ENCODE measurements around the gene NUB1.

- TF ChIP-seq, protein P1, sequence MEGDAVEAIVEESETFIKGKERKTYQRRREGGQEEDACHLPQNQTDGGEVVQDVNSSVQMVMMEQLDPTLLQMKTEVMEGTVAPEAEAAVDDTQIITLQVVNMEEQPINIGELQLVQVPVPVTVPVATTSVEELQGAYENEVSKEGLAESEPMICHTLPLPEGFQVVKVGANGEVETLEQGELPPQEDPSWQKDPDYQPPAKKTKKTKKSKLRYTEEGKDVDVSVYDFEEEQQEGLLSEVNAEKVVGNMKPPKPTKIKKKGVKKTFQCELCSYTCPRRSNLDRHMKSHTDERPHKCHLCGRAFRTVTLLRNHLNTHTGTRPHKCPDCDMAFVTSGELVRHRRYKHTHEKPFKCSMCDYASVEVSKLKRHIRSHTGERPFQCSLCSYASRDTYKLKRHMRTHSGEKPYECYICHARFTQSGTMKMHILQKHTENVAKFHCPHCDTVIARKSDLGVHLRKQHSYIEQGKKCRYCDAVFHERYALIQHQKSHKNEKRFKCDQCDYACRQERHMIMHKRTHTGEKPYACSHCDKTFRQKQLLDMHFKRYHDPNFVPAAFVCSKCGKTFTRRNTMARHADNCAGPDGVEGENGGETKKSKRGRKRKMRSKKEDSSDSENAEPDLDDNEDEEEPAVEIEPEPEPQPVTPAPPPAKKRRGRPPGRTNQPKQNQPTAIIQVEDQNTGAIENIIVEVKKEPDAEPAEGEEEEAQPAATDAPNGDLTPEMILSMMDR (IDR thresholded peaks at IDR 0.05): no peak
- TF ChIP-seq POLR2A (IDR thresholded peaks at IDR 0.05): no peak
- no peak for TF ChIP-seq EP300 (IDR thresholded peaks at IDR 0.05)
- no peak for TF ChIP-seq POLR2AphosphoS5 (IDR thresholded peaks at IDR 0.05)
These were observed 31.1 kb downstream of the NUB1 start for GRCh38 chr7:151372612-151373265.
